IMR-90 (cell line): ENCODE data around the gene MCM8. TPM values are rescaled to one million over a fixed set of nuclear protein-coding genes. Genes with fewer than 3 reads are reported as not detected.

Source experiments
- ATAC-seq: fragments of 200-7000 bp; cut with Tn5 transposase; 2 replicates; pipeline ENCODE4 v1.9.1; 2020; ENCODE audit warnings: low read depth, mild to moderate bottlenecking, moderate library complexity
- BruUV-seq: library from RNA; stranded (reverse); fragments of 400-500 nt; replicated peaks from 2 replicates; lab custom pipeline; 2021; lab: Mats Ljungman, UMichigan
- CTCF ChIA-PET: fragments of 300-600 bp; formaldehyde crosslinking; extraction: SDS; loops from one replicate; lab custom pipeline; 2021; ENCODE audit warnings: antibody characterized with exemption; lab: Yijun Ruan, JAX
- POLR2A ChIA-PET: fragments of 300-600 bp; sonication (Branson Sonifier 250); formaldehyde crosslinking; loops from one replicate; lab custom pipeline; 2022; ENCODE audit warnings: antibody characterized with exemption; ENCODE audit not compliant: unreplicated experiment; lab: Charles Lee
- DNase-seq: peaks from one replicate; pipeline ENCODE4 v3.0.0; 2013
- H2AFZ ChIP-seq: replicated peaks from 2 replicates; pipeline ENCODE3; 2013; ENCODE audit warnings: low read length, mild to moderate bottlenecking; ENCODE audit not compliant: poor library complexity
- H2AK5ac ChIP-seq: 2 replicates; pipeline ENCODE4 v1.6.1; 2013; ENCODE audit warnings: low read depth, low read length, inconsistent platforms
- H2AK9ac ChIP-seq: replicated peaks from 2 replicates; pipeline ENCODE3; 2013; ENCODE audit warnings: mild to moderate bottlenecking, low read depth, low read length, moderate library complexity; ENCODE audit not compliant: poor library complexity
- H2BK120ac ChIP-seq: 2 replicates; pipeline ENCODE4 v1.6.1; 2013; ENCODE audit warnings: low read depth, low read length, inconsistent platforms
- H2BK15ac ChIP-seq: 3 replicates; pipeline ENCODE4 v1.6.1; 2013; ENCODE audit warnings: low read depth, low read length, inconsistent platforms
- H2BK20ac ChIP-seq: 2 replicates; pipeline ENCODE4 v1.6.1; 2013; ENCODE audit warnings: low read depth, mild to moderate bottlenecking, inconsistent platforms, low read length, moderate library complexity
- H2BK5ac ChIP-seq: 2 replicates; pipeline ENCODE4 v1.6.1; 2013; ENCODE audit warnings: mild to moderate bottlenecking, low read depth, low read length, inconsistent platforms; ENCODE audit not compliant: poor library complexity, severe bottlenecking
- H3K14ac ChIP-seq: replicated peaks from 2 replicates; pipeline ENCODE4 v1.6.1; 2013; ENCODE audit warnings: low read depth, low read length, inconsistent platforms
- H3K18ac ChIP-seq: 2 replicates; pipeline ENCODE4 v1.6.1; 2013; ENCODE audit warnings: low read depth, low read length, control low read depth
- H3K23ac ChIP-seq: 2 replicates; pipeline ENCODE4 v1.6.1; 2013; ENCODE audit warnings: low read depth, low read length, inconsistent platforms
- H3K27ac ChIP-seq: 2 replicates; pipeline ENCODE4 v1.5.1; 2013; ENCODE audit warnings: mild to moderate bottlenecking, control low read depth, low read length; ENCODE audit not compliant: insufficient read depth
- H3K27me3 ChIP-seq: 2 replicates; pipeline ENCODE4 v1.6.1; 2013; ENCODE audit warnings: low read length; ENCODE audit not compliant: control insufficient read depth, insufficient read depth
- H3K36me3 ChIP-seq: 2 replicates; pipeline ENCODE4 v1.6.1; 2013; ENCODE audit warnings: low read length, mixed read lengths; ENCODE audit not compliant: control insufficient read depth, insufficient read depth
- H3K4ac ChIP-seq: 2 replicates; pipeline ENCODE4 v1.6.1; 2013; ENCODE audit warnings: low read depth, low read length, inconsistent platforms
- H3K4me1 ChIP-seq: 2 replicates; pipeline ENCODE4 v1.6.1; 2013; ENCODE audit warnings: low read length, mixed read lengths; ENCODE audit not compliant: control insufficient read depth, insufficient read depth
- H3K4me2 ChIP-seq: 2 replicates; pipeline ENCODE4 v1.6.1; 2013; ENCODE audit warnings: low read depth, mild to moderate bottlenecking, control low read depth, low read length, moderate library complexity
- H3K4me3 ChIP-seq: 2 replicates; pipeline ENCODE4 v1.5.1; 2013; ENCODE audit warnings: low read depth, mild to moderate bottlenecking, control low read depth, low read length, moderate library complexity; ENCODE audit not compliant: insufficient read depth
- H3K56ac ChIP-seq: 2 replicates; pipeline ENCODE4 v1.6.1; 2013; ENCODE audit warnings: low read length, inconsistent platforms; ENCODE audit not compliant: insufficient read depth; ENCODE audit errors: extremely low read depth
- H3K79me1 ChIP-seq, 2 experiments: 2 replicates each; pipeline ENCODE4 v1.6.1; 2013; ENCODE audit warnings: low read length in 2 of 2, inconsistent platforms in 1 of 2, low read depth in 1 of 2
- H3K9ac ChIP-seq: 2 replicates; pipeline ENCODE4 v1.6.1; 2013; ENCODE audit warnings: low read depth, low read length, control low read depth
- H3K9me1 ChIP-seq: 2 replicates; pipeline ENCODE4 v1.6.1; 2013; ENCODE audit warnings: low read length, inconsistent platforms; ENCODE audit not compliant: insufficient read depth
- H3K9me3 ChIP-seq: 2 replicates; pipeline ENCODE4 v1.6.1; 2013; ENCODE audit warnings: low read length; ENCODE audit not compliant: control insufficient read depth, insufficient read depth
- H4K20me1 ChIP-seq: 2 replicates; pipeline ENCODE4 v1.6.1; 2013; ENCODE audit warnings: low read length, inconsistent platforms; ENCODE audit not compliant: insufficient read depth
- H4K5ac ChIP-seq: 2 replicates; pipeline ENCODE4 v1.6.1; 2013; ENCODE audit warnings: mild to moderate bottlenecking, low read depth, low read length, control low read depth
- H4K8ac ChIP-seq, 2 experiments: 2 replicates each; pipeline ENCODE4 v1.6.1; 2013; ENCODE audit warnings: low read depth in 2 of 2, low read length in 2 of 2, control low read depth in 1 of 2, inconsistent platforms in 1 of 2
- H4K91ac ChIP-seq: 2 replicates; pipeline ENCODE4 v1.6.1; 2013; ENCODE audit warnings: low read depth, low read length, inconsistent platforms; ENCODE audit not compliant: insufficient read depth
- BHLHE40 ChIP-seq: fragments of 150-350 bp; IDR thresholded peaks from 2 replicates; pipeline ENCODE4 v1.6.1; 2016; ENCODE audit warnings: mild to moderate bottlenecking, low read depth, low read length
- CTCF ChIP-seq: conservative IDR thresholded peaks from 2 replicates; pipeline ENCODE4 v1.5.1; 2012; ENCODE audit warnings: mild to moderate bottlenecking, low read depth, low read length, improper control_type of control experiment
- MAFK ChIP-seq: IDR thresholded peaks from 2 replicates; pipeline ENCODE4 v1.6.1; 2012; ENCODE audit warnings: low read depth, low read length, improper control_type of control experiment
- MXI1 ChIP-seq: IDR thresholded peaks from 2 replicates; pipeline ENCODE4 v1.6.1; 2012; ENCODE audit warnings: low read depth, mild to moderate bottlenecking, low read length, moderate library complexity, borderline replicate concordance
- RCOR1 ChIP-seq: IDR thresholded peaks from 2 replicates; pipeline ENCODE4 v1.6.1; 2012; ENCODE audit warnings: mild to moderate bottlenecking, low read length, improper control_type of control experiment; ENCODE audit not compliant: insufficient replicate concordance
- WGBS, 2 experiments: methylation state at CpG; one replicate each; pipeline versions ENCODE4 v1.1.5 to v1.1.7; 2013; ENCODE audit warnings: missing lambda C conversion rate in 2 of 2; ENCODE audit not compliant: insufficient read length in 1 of 2; ENCODE audit errors: extremely low coverage in 2 of 2; 5-methylcytosine and 5-hydroxymethylcytosine counted together
- dilution Hi-C: fragments of 300-500 bp; cut with HindIII; formaldehyde crosslinking; loops from one replicate; pipeline ENCODE4 v1.14.3; 2018; ENCODE audit warnings: low sequenced_read_pairs; ENCODE audit not compliant: unreplicated experiment
- in situ Hi-C: fragments of 300-500 bp; cut with MboI; formaldehyde crosslinking; loops from 3 replicates; pipeline ENCODE4 v1.14.3; 2019; ENCODE audit warnings: low sequenced_read_pairs, inconsistent platforms, mixed read lengths
- intact Hi-C: fragments of 100-400 bp; cut with micrococcal nuclease; formaldehyde crosslinking; loops from 2 replicates; pipeline ENCODE4 v1.10.0; 2022
- polyA plus RNA-seq, 3 experiments: library from polyadenylated mRNA; depleted of rRNA; stranded (reverse); fragments of >200 nt; gene quantifications; 2 replicates each; pipeline ENCODE4 v1.2.3, GENCODE V29; 2012; ENCODE audit warnings: low replicate concordance in 1 of 3
- total RNA-seq: library from RNA; depleted of rRNA; stranded (reverse); fragments of >200 nt; gene quantifications from 2 replicates; pipeline ENCODE4 v1.2.3, GENCODE V29; 2012

MCM8 gene
- total and polyA plus RNA-seq, 2 of the 4 experiments (the other 2 are of a cell fraction), result 4.2 to 11.5 TPM

DNA sequence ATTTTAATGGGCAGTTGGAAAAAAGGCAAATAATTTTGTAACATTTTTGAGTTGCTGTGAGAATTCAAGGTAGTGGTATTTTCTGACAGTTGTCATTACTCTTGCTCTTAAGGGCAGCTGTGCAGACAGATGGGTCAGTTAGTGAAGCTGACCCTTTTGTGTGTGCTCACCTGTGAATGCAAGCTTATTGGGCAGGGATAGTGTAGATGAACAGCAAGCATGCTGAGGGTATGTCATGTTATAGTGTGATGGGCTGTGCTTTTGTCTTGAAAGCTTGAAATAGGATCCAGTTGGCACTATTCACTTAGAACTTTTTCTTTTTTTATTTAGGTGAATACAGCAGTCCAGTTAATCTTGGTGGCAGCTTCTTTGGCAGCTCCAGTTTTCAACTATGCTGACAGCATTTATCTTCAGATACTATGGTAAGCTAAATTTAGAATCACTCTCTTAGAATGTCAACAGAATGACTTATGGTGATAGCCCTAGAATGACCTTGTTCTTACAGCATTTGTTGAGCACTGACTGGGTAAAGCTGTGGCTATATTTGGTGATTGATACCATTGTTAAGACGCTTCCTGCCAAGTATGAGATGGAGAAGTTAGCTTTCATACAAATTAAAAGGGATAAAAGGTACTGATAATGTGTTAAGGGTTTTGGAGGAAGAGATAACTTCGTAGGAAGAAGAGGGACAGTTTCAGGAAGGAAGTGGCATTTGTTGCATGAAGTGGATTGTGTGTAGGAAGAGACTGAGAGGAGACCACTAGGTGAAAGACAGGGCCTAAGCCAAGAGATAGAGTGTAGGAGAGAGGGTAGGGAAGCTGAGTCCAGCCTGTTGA, 83.9 kb downstream of the MCM8 start:
- in situ Hi-C loops, result no loop called here

More for the DNA sequence above, 83.9 kb downstream of the MCM8 start:
- peaks cover 13% of the 10 kb centered on the region for H3K9me1 ChIP-seq
- H2BK5ac ChIP-seq, result no peak overlapping the region
- no TSS peak for BruUV-seq
- ATAC-seq (no peak; the same call in 1 of the 2 replicates), DNase-seq (no peak)
- H3K4me3 ChIP-seq, result no peak overlapping the region
- intact Hi-C loops, result no loop called here
- TF ChIP-seq CTCF (no peak), MXI1 (no peak), RCOR1 (no peak), BHLHE40 (no peak), MAFK (no peak)
- no peak overlapping the region for H3K56ac ChIP-seq
- H3K4ac ChIP-seq, result peak overlapping the region; percentile 54; the same call in 1 of the 2 replicates
- 38 to 100% methylated on average over 1 of the region's 2 CpGs for WGBS, 2 experiments
- peak overlapping the region; percentile 64; the same call in 1 of the 2 replicates for H3K18ac ChIP-seq
- H4K5ac ChIP-seq, result no peak overlapping the region
- H3K4me2 ChIP-seq, result no peak overlapping the region
- H3K9ac ChIP-seq, result no peak overlapping the region
- H2AFZ ChIP-seq, result no peak overlapping the region
- no peaks in the 10 kb centered on the region for H3K27me3 ChIP-seq
- ChIA-PET POLR2A (no interaction called here), CTCF (no interaction called here)
- H4K20me1 ChIP-seq, result peaks cover 7% of the 10 kb centered on the region; the same call in 1 of the 2 replicates
- no peak overlapping the region for H2AK9ac ChIP-seq
- H3K27ac ChIP-seq, result peak overlapping the region; percentile 60; the same call in 1 of the 2 replicates
- H4K91ac ChIP-seq, result peak overlapping the region; percentile 74
- peaks cover 6% of the 10 kb centered on the region for H3K4me1 ChIP-seq
- H3K79me1 ChIP-seq, result peaks cover 21 to 37% of the 10 kb centered on the region in 2 experiments
- dilution Hi-C loops, result no loop called here
- H2BK15ac ChIP-seq, result no peak overlapping the region; the same call in 2 of the 3 replicates
- H3K14ac ChIP-seq, result peak overlapping the region; percentile 52; the same call in 1 of the 2 replicates
- no peaks in the 10 kb centered on the region for H3K9me3 ChIP-seq
- H3K23ac ChIP-seq, result no peak overlapping the region; the same call in 1 of the 2 replicates
- no peak overlapping the region for H2AK5ac ChIP-seq
- H3K36me3 ChIP-seq, result peaks cover 28% of the 10 kb centered on the region
- peak overlapping the region; percentile 52 for H2BK120ac ChIP-seq
- no peak overlapping the region for H2BK20ac ChIP-seq
- H4K8ac ChIP-seq, result peak overlapping the region in 1 of 2 experiments; percentile 17; a peak in 1 of 4 replicates
